GM12873 (cell line): ENCODE results near the gene MAST1.

Experiments
- TF ChIP-seq, protein P1 (sequence below): IDR thresholded peaks from 2 replicates; pipeline ENCODE4 v1.5.1; 2012; ENCODE audit warnings: low read depth, mild to moderate bottlenecking, moderate library complexity, low read length, control low read depth; ENCODE audit not compliant: insufficient read depth; ENCODE audit errors: missing control alignments

MAST1 gene

DNA sequence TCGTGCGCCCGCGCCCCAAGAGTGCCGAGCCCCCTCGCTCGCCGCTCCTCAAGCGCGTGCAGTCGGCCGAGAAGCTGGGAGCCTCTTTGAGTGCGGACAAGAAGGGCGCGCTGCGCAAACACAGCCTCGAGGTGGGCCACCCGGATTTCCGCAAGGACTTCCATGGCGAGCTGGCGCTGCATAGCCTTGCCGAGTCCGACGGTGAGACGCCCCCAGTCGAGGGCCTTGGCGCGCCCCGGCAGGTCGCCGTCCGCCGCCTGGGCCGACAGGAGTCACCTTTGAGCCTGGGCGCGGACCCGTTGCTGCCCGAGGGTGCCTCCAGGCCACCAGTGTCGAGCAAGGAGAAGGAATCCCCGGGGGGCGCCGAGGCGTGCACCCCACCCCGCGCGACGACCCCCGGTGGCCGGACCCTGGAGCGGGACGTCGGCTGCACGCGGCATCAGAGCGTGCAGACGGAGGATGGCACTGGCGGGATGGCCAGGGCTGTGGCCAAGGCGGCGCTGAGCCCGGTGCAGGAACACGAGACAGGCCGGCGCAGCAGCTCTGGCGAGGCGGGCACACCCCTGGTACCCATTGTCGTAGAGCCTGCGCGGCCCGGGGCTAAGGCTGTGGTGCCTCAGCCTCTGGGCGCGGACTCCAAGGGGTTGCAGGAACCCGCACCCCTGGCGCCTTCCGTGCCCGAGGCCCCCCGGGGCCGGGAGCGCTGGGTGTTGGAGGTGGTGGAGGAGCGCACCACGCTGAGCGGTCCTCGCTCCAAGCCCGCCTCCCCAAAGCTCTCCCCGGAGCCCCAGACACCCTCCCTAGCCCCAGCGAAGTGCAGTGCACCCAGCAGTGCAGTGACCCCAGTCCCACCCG is 35.8 kb downstream of the MAST1 start:
- TF ChIP-seq, protein P1, sequence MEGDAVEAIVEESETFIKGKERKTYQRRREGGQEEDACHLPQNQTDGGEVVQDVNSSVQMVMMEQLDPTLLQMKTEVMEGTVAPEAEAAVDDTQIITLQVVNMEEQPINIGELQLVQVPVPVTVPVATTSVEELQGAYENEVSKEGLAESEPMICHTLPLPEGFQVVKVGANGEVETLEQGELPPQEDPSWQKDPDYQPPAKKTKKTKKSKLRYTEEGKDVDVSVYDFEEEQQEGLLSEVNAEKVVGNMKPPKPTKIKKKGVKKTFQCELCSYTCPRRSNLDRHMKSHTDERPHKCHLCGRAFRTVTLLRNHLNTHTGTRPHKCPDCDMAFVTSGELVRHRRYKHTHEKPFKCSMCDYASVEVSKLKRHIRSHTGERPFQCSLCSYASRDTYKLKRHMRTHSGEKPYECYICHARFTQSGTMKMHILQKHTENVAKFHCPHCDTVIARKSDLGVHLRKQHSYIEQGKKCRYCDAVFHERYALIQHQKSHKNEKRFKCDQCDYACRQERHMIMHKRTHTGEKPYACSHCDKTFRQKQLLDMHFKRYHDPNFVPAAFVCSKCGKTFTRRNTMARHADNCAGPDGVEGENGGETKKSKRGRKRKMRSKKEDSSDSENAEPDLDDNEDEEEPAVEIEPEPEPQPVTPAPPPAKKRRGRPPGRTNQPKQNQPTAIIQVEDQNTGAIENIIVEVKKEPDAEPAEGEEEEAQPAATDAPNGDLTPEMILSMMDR = no peak

DNA sequence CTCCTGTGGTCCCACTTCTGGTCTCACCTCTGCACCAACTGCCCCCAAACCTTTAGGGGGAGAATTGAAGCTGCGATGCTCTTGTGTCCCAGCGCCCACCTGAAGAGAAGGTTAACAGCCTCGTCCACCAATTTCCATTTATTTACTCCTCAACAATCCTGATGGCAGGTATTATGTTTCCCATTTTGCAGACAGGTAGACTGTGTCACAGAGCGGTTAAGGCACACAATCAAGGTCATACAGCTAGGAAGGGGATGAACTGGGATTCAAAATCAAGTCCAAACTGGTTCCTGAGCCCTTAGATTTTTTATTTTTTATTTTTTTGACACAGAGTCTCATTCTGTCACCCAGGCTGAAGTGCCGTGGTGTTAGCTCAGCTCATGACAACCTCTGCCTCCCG is 36.8 kb downstream of the MAST1 start:
- TF ChIP-seq, protein P1 = no peak

DNA sequence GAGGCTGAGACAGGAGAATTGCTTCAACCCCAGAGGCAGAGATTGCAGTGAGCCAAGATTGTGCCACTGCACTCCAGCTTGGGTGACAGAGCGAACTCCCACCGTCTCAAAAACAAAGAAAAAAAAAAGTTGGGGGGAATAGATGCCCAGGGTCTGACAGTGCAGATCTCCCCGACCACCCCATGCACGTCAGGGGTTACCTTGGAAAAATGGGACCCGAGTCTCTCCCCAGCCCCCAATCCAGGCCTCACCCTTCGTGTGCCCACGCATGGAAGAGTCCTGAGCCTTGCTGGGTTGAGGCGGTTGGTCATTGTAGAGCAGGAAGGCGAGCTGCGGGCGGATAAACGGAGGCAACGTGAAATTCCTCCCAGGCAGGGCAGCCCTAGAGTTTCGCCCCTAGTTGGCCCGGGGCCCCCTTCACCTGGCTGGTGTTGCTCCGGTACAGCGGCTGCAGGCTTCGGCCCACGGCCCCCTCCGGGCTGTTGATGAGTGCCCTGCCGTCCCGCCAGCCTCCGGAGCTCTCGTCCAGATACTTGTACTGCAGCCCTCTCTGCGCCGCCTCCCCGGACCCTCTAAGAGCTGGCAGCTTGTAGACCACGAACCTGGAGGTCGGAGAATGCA is 42.3 kb downstream of the MAST1 start:
- TF ChIP-seq, protein P1 = no peak

DNA sequence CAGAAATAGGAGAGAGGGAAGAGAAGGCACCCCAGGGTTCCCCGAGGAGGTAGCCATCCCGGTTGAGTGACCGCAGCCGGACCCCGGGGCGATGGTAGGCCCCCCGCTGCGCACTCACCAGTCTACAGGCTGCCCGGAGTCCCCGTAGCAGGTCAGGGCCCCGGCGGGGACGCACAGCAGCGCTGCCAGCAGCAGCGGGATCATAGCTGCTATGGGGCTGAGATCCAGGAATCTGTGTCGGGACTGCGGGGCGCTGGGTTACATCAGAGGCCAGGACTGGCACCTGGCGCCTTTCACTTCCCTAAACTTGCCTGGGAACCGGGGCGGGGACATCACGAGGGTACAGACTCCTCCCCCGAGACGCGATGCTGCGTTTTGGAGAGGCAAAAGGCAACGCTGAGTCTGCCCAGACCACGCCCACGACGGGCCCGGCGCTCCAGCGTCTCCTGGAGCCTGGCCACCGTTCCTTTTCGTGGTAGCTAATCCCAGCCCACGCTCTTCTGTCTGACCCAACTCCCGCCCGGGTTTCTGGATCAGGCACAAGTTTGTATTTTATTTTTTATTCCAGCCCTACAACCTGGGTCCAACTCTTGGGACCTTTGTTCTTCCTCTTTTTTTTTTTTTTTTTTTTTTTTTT is 43.0 kb downstream of the MAST1 start, which contains the start of gene DNASE2:
DNASE2 (minus strand) TSS at position 278 of the 637 bp plus-strand sequence; CDS start at position 204, 74 bp downstream.
- TF ChIP-seq, protein P1 = no peak

DNA sequence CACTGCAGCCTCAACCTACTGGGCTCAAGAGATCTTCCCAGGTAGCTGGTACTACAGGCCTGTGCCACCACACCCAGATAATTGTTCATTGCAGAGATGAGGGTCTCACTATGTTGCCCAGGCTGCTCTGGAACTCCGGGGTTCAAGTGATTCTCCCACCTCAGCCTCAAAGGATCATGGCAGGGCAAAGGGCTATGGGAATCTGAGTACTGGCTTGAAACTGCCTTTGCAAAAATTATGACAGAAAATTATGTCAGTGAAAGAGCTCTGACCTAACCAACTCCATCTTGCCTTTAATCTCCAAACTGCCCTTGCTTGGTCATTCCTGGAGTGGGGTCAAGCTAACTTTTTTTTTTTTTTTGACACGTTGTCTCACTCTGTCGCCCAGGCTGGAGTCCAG is 44.3 kb downstream of the MAST1 start:
- TF ChIP-seq, protein P1 = no peak

DNA sequence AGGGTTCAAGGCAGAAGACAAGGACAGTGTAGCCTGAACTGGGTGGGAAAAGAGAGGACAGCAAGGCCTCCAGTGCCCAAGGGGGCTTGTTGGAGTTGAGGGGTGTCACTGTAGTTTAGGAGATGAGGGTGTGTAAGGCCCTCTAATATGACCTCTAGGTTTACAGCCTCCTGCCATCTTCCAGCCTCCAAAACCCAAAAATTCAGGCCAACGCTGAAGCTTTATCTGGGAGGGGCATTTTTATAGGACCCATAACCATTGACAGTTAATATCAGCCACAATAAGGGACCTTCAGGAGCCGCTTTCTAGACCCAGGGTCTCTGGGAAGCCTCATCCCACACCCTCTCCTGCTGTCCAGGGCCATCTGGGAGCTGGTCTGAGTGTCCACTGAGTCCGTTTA is 45.9 kb downstream of the MAST1 start:
- TF ChIP-seq, protein P1 = no peak

DNA sequence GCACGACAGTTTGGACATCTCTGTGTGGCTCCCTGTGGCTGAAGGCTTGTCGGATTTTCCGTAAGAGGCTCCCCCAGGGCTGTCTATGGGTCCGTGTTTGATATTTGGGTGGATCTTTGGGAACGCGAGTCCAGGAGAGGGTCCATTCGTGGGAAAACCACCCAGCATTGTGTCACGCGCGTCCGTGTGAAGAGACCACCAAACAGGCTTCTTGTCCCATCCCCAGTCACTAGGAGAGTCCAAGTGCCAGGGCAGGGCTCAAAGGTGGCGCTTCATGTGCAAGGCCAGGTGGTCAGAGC is 46.3 kb downstream of the MAST1 start:
- TF ChIP-seq, protein P1 = no peak
